Ecto neural progenitor cell (in vitro differentiated cells): Measurements from ENCODE around the gene PPIP5K2.
"Not testable (repeated sequence)": the region's sequence is repeated elsewhere in the genome, so short reads cannot be mapped to it uniquely, and the experiment has no call there.

ENCODE experiments used
- DNase-seq: peaks from one replicate; pipeline ENCODE4 v3.0.0-alpha.2; 2018; ENCODE audit warnings: low spot score

The PPIP5K2 gene

GRCh38 chr5:103122242-103122641, 2.1 kb downstream of the PPIP5K2 start:
- DNase-seq = no peak

- no peak for DNase-seq
Observed at GRCh38 chr5:103126557-103126956, 6.5 kb downstream of the PPIP5K2 start.

GRCh38 chr5:103127292-103127817, 7.3 kb downstream of the PPIP5K2 start:
- no peak for DNase-seq

GRCh38 chr5:103128202-103128601, 8.1 kb downstream of the PPIP5K2 start:
- DNase-seq = no peak

GRCh38 chr5:103132684-103133083, 12.6 kb downstream of the PPIP5K2 start:
- no peak for DNase-seq

GRCh38 chr5:103133231-103133630, 13.1 kb downstream of the PPIP5K2 start:
- no peak for DNase-seq

- DNase-seq = no peak
Observed at GRCh38 chr5:103135461-103135860, 15.4 kb downstream of the PPIP5K2 start.

GRCh38 chr5:103138202-103138690, 18.1 kb downstream of the PPIP5K2 start:
- no peak for DNase-seq

GRCh38 chr5:103139264-103139865, 19.3 kb downstream of the PPIP5K2 start:
- peak; percentile 78 for DNase-seq

- not testable (repeated sequence) for DNase-seq
Observed at GRCh38 chr5:103142132-103142531, 22.0 kb downstream of the PPIP5K2 start.

GRCh38 chr5:103145196-103145595, 25.1 kb downstream of the PPIP5K2 start:
- no peak for DNase-seq

- no peak for DNase-seq
Observed at GRCh38 chr5:103148213-103148612, 28.1 kb downstream of the PPIP5K2 start.

- no peak for DNase-seq
Observed at GRCh38 chr5:103151156-103151555, 31.1 kb downstream of the PPIP5K2 start.

- DNase-seq = no peak
Observed at GRCh38 chr5:103166706-103167105, 46.6 kb downstream of the PPIP5K2 start.

- no peak for DNase-seq
Observed at GRCh38 chr5:103174147-103174546, 54.0 kb downstream of the PPIP5K2 start.

GRCh38 chr5:103177543-103177942, 57.4 kb downstream of the PPIP5K2 start:
- DNase-seq = no peak

GRCh38 chr5:103178167-103178566, 58.1 kb downstream of the PPIP5K2 start:
- DNase-seq = no peak

GRCh38 chr5:103186152-103186551, 66.1 kb downstream of the PPIP5K2 start:
- DNase-seq = no peak

GRCh38 chr5:103188436-103188835, 68.3 kb downstream of the PPIP5K2 start:
- no peak for DNase-seq

GRCh38 chr5:103203226-103203625, 83.1 kb downstream of the PPIP5K2 start:
- no peak for DNase-seq

GRCh38 chr5:103204990-103205389, 84.9 kb downstream of the PPIP5K2 start:
- not testable (repeated sequence) for DNase-seq

- no peak for DNase-seq
Observed at GRCh38 chr5:103205991-103206700, 86.0 kb downstream of the PPIP5K2 start.

GRCh38 chr5:103207011-103207410, 86.9 kb downstream of the PPIP5K2 start:
- no peak for DNase-seq
